GM19463 (cell line): ENCODE results near the gene CCDC93.

Source experiments
- ATAC-seq: cut with Tn5 transposase; IDR thresholded peaks from one replicate; pipeline ENCODE4 v1.9.1; 2021; ENCODE audit warnings: mild to moderate bottlenecking, moderate library complexity; ENCODE audit not compliant: unreplicated experiment

CCDC93 gene

DNA sequence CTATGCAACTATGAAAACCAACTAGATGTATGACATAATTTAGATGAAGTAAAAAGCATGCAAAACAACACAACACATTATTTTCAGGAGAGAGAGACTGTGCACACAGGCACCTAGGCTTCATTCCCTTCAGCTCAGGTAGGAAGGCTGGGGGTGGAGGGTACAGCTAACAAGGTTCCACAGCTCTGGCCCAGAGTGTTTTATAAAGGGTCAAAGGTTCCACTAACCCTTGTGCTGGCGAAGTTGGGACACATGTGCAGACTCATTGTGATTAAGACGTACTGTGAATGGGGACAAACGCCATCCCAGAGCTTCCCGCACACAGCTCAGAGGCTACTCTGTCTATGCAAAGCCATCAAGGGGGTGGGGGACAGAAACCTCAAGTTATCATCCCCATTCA is 19.1 kb downstream of the CCDC93 start:
- ATAC-seq, result no peak

DNA sequence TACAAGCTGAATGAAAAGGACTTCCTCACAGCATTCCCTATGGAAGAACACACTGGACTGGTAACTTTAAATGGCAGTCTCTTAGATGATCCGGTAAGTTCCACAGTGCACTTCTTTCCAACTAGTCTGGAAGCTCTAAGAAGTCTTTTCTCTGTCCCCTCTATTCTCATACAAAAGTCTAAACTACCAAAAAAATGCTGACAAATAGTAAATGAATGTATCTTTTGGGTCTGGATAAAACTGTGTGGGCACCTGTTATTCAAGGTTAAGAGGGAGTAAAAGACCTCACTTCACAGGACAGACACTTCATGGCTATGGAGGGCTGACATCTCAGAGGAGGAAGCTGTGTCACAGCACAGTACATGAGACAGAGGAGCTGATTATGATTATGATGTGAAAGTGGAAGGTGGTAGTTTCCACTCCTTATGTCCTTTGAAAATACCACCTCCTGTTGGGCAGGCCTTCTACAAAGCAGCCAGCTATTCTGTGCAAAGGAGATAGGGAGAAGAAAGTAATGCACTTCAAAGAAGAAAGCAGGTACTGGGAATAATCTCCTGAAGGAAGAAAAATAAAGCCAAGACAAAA is 23.9 kb downstream of the CCDC93 start:
- no peak for ATAC-seq

DNA sequence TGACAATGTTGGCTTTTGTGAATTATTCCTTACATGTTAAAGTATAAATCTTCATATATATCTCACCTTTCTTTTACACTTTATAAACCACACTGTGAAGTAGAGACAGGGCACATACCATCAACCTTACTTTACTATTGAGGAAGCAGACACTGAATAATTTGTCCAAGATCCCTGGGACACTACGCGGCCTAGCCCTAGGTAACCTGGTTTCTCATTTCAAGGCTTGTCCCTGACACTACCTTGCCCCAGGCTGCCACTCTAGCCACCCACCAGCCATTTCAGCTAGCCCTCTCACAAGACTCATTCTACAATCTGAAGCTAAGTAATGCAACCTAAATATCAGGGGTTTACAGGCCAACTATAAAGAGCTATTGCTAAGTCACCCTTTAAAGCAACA is 26.7 kb downstream of the CCDC93 start:
- no peak for ATAC-seq

DNA sequence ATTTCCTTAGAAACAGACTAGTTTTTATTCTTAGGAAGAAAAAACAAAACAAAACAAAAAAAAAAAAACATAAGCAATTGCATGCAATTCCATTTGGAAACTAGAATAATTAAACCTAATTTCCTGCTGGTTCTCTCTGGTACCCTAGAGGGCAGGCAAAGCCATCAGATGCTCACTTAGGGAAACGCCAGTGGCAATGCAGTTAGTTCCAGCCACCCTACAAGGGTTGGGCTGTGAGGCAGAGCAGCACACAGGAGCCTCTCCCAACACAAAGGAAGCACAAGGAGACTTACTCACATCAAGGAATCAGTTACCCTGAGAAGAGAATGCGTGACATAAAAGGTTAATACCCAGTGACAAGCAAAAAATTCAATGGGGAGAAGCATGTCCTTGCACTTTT is 28.8 kb downstream of the CCDC93 start:
- no peak for ATAC-seq

DNA sequence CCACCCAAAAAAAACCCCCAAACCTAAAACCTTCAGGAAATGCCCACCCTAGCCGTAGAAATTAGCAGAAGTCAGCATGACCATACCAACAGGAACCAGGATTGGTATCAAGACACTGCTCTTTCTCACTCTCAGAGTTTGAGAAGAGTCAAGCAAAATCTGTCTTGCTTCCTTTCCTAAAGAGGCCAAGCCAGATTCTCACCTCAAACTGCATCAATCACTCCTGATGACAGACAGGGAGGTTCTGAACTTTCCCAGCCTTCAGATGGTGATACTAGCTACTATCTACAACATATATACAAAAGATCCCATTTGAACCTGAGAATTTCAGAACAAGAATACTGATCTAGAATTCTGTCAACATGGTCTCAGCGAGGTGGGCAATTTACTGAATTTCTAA is 29.7 kb downstream of the CCDC93 start:
- ATAC-seq, result no peak

DNA sequence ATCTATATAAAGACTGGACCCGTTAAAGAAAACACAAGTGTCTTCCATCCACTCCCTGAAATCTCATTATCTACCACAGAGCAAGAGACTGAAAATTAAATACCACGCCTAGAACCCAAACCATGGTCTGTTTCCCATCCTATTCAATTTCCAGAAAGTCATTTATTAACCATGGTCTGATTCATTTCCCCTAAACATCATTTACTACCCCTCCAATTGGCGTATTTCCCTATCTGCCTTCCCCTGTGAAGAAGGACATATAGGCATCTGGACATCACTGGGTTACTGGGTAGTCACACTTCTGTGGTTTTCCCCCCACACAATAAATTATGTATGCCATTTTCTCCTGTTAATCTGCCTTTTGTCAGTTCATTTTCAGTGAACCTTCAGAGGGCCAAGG is 30.8 kb downstream of the CCDC93 start:
- ATAC-seq, result no peak

DNA sequence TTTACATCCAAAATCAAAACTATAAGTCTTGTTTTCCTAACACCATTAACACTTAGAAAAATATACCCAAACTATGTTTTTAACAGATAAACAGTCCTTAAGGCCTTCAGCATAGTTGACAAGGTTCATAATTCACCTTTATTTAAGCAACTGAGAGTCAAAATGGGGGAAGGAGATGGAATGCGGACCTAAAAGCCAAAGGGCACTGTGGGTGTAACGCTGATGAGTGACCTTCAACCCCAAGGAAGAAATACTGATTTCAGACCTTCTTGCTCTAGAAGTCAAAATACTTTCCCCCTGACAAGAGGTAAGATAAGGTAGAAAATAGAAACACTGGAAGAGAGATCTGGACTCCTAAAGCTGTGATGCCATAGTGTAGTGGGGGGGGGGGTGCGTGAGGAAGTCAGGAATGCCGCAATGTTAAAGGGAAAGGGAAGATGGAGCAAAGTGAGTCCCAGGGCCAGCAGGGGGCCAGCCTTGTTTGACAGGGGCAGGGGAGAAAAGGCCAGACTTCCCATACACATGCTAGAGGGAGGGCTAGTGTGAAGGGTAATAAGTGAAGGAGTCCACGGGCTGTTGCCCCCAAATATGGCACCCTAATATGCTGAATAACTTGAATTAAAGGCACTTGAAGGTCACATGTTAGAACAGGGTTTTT is 31.4 kb downstream of the CCDC93 start:
- ATAC-seq, result no peak

DNA sequence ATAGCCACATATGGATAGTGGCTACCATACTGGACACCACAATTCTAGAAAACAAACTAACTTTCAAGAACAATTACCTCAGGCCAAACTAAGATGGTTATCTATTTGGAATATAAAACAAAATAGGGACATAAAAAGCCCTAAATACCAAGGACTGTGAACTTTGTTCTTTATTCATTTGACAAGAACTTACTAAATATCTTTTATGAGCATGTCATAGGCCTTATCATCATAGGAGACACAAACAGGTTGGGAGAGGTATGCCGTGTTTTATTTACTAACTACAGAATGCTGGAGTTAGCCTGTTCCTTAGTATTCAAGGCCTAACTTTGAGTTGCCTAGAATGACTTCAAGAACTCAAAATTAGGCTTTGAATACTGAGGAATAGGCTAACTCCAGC is 32.1 kb downstream of the CCDC93 start:
- no peak for ATAC-seq

DNA sequence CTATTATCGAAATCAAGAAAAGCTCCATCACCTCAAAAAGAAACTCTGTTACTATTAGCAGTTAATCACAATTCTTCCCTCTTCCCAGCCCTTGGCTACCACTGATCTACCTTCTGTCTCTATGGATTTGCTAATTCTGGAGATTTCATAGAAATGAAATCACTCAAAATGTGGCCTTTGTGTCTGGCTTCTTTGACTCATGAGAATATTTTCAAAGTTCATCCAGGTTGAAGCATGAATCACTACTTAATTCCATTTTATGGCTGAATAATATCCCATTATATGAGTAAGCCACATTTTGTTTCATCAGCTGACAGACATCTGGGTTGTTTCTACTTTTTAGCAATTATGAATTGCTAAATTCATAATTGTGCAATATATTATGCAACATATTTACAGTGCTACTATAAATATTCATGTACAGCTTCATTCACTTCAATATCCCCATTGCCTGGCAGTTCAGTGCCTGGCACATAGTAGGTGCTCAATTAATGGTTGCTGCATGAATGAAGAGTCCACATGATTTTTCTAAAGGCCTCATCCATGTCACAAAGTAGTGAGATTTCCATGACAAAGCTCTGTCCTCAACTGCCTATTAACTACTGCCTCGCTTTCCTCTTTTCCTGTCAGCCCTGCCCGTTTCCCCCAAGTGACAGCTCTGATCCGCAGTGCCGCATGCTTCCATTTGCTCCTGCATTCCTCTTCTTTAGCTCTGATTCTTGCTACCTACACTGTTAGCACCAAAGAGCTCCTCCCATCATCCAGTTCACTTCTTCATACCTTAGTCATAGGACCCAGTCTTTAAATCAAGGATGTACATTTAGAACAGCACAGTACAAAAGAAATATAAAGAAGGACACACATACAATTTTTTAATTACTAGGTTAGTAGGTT is 32.8 kb downstream of the CCDC93 start:
- ATAC-seq, result no peak

DNA sequence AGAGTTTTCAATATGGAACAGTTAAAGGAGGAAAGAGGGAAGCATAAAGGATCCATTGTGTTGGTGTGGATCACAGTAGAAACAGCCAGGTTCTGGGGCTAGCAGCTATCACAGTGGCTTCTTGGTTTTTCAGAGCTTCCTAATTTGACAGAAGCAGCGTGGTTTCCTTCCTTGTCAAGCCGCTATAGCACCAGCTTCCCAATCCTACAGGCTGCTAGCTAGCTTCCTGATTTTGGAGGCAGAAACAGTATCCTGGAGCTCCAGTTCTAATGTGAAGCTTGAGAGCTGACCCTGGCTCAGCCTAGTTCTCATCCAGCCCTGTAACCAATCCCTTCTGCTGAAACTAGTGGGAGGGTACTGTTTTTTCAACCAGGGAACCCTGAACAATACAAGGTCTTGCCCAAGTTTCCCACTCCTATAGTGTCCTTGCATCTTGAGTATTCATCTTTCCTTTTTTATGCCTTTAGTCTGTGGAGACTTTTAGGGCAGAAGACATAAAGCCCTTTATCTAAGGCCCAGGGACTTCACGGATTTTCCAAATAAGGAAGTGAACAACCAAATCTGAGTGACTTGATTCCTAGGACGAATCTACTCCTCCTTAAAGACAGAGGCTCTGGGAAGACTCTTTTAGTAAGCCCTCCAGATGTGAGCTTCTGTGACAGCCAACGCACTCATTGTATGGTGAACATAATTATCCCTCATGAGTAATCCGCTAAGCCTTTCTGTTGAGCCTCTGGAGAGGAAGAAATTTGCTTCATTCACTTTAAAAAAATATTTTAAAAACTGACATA is 33.8 kb downstream of the CCDC93 start:
- no peak for ATAC-seq

DNA sequence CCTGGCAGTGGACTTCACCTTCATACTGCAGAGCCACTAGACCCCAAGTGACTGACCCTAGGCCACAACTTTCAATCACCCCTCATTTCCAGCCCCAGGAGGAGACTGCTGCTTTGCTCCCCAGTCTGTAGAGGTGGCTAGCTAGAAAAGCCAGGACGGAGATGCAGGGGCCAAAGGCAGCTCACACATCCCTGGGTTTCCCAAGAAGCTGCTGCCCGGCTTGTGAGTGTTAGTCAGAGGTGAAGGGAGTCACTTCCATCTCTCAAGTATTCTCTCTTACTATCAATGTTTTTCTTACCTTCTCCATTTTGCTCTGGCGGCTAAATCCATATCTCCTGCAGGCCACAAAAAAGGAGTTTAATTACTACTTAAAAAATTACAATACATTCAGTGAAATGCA is 36.2 kb downstream of the CCDC93 start:
- ATAC-seq, result no peak

DNA sequence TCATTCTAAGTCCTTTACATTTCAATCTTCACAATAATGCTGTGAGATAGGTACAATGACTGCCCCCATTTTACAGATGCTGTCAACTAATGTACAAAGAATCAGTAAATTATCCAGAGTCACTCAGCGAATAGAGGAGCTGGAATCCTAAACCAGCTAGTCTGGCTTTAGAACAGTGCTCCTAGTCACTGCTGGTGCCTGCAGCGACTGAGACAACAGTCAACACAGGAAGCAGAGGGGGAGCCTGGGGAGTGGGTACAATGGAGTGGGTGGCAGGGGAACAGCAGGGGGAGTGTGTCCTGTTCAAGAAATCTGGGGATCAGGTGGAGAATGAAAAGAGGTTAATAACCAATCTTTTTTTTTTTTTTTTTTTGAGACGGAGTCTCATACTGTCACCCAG is 37.3 kb downstream of the CCDC93 start:
- ATAC-seq, result no peak

DNA sequence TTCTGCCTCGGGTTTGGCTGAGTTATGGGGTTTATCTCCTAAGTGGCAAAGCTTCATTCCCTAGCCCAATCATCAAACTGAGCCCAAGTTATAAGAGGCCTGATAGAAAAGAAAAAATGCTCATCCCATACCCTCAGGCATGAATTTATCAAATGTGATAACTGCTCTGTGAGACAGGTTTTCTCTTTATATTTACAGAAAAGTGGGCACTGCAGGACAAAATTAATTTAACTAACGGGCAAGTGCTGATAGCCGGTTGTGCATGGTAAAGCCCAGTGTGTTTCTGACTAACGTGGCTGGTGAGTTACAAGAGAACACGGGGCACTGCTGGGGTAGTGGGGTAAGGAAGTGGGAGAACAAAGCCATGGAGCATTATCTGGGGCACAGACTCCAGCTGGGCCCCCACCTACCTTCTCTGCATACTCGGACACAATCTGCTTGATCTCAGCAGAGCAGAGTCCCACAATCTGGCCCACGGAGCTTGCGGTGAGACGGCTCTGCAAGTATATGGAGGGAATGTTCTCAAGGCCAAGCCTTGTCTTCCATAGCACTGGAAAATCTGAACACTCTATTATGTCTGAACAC is 40.3 kb downstream of the CCDC93 start:
- ATAC-seq, result no peak

DNA sequence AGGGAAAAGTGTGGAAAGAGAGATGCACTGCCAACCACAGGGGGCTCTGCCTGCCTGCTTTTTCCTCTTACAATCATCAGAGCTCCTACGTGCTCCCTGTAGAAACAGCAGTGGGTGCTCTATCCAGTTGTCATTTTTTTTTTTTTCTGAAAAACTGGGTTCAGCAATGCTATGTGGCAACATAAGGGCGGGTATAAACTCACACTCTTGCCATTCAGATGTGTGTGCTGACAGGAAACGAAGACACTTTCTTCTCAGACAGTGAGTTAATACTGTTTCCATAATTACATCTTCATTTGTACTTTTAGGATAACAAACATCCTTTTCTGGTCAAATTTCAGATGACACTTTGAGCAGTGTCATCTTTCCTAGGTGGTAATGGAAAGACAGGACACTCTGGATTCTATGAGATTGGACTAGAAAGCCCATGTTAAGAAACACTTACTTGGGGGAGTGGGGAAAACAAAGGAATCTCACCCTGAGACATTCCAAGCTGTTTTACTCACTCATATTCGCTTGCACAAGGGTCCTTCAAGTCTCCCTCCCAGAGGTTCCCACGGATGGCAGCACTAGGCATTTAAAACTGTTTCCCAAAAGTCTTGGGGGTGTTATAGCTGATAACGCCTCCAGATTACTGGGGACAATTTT is 41.3 kb downstream of the CCDC93 start:
- no peak for ATAC-seq

DNA sequence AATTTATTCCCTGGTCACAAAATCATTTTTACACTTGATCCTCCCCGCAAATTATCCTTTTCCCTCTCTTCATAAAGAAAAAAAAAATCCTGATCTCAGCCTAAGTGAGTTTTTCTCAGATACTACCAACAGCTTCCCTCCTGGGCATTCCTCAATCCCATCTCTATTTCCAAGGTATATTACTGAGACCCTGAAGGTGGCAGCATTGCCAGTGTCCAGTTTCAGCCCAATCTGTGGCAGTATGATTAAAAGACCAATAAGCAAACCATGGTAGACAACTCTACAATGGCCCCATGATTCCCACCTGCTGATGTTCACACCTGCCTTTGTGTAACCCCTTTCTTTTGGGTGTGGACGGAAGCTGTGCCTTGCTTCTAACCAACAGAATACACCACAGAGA is 45.1 kb downstream of the CCDC93 start:
- ATAC-seq, result no peak

DNA sequence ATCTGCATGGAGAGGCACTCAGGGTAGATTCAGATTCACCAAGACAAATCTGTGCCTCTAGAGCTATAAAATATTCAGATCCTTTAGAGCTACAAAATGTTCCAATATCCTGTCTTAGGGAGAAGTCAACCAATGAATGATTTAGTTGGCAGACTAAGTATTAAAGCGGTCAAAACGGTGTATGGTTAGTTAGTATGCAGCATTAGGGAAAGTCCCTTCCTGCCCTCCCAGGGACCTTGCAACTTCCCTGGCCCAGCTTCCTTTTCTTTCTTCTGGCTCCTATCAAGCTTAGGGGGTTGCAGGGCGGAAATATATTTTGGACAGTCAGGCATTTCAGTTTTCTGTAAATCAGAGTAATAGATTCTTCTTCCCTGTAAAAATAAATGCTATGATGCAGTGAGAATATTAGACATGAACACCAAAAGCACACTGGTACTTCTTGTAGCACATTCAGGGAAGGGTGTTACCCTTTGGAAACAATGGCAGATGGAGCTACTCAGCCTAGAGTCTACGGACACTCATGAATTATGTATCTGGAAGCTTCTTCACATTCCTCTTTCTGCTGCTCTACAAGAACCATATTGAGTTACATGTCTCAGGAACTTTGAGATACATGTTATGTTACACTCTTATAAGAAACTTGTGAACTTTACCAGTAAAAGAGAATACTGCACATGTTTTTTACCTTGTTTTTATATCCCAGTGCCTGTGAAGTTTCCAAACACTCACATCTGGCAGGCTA is 45.7 kb downstream of the CCDC93 start:
- no peak for ATAC-seq

DNA sequence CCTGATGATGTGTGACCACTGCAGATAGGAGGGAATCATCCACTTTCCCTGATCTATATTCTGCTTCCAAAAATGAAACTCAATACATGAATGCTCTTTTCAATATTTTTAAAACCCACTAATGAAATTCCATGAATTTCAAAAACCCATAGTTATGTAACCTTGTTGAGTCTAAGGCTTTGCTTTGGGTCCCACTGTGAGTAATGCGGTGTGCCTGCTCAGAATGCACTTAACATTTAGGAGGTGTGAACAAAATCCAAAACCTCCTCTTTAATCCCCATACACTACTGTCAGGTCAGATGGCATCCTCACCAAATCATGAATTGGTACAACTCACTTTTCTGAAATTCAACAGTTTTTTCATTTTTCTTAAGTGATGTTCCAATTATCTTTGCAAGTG is 50.4 kb downstream of the CCDC93 start:
- ATAC-seq, result no peak

DNA sequence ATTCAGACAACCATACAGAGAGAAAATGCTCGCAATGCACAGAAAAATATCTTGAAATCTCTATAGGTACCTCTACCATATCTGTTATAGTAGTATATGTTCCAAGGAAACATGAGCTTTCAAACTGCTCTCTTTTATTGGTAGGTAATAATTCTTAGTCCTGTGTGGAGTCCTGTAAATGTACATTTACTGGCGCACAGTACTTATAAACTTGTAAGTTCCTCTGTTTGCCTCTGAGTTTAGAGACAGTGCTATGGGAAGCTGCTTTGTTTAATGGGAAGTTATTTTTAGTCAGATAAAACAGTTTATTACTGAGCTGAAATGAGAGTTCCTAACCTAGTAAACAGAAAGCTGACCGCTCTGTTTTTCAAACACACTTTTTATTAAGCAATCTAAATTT is 52.7 kb downstream of the CCDC93 start:
- ATAC-seq, result no peak

DNA sequence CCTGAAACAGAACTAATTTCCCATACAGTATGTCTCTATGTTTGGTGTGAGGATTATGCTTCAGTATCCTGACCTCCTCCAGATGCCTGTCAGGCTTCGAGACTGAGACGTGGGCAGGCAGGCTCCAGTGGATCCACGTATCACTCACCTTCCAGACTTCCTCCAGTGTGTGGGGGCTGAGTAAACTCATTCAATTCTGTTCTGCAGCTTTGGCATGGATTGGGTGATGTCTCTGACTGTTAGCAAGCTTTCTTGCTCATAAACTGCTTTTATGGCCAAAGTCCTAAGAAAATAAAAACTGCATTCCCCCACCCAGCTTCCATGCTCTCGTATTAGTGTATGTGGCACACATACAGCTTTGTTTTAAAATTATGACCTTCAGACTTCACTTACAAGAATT is 53.6 kb downstream of the CCDC93 start:
- no peak for ATAC-seq

DNA sequence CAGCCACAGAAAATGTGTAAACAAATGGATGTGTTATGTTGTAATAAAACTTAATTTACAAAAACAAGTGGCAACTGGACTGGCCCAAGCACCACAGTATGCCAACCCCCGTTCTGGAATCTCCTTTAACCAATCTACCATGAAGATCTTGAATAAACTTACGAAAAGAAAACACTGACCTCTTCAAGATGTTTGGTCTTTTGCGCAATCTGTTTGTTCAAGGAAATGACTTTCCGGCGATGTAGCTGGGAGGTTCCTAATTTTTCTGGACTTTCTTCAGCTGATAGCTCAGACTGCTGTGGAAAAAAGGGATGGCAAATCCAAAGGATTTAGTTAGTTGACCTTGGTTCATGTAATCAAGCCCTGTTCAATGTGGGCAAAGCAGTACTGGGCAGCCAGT is 55.7 kb downstream of the CCDC93 start:
- ATAC-seq, result no peak
